Forelimb muscle (tissue), 1 donor: ENCODE measurements around the gene LARP4. TPM values are rescaled to one million over a fixed set of nuclear protein-coding genes. Genes with fewer than 3 reads are reported as not detected.

Source experiments
- DNase-seq: peaks from one replicate; pipeline ENCODE4 v3.0.0-alpha.2; 2013; ENCODE audit warnings: low read depth
- polyA plus RNA-seq: library from polyadenylated mRNA; unstranded; fragments of 120-200 nt; gene quantifications from one replicate; pipeline ENCODE4 v1.2.1, GENCODE V29; 2013; ENCODE audit not compliant: insufficient read length

Gene LARP4
- polyA plus RNA-seq, 1 donor: 26.3 TPM

DNA sequence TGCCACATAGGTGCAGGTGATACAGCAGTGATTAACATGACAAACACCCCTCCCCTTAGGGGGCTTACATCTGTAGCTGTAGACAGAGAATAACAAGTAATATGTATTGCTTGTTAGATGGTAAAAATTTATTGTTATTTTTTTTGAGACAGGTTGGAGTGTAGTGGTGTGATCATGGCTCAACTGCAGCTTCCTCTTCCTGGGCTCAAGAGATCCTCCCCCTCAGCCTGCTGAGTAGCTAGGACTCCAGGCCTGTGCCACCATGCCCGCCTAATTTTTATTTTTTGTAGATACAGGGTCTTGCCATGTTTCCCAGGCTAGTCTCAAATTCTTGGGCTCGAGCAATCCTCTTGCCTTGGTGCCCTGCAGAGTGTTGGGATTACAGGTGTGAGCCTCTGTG is 123.9 kb downstream of the LARP4 start:
- DNase-seq: no peak

DNA sequence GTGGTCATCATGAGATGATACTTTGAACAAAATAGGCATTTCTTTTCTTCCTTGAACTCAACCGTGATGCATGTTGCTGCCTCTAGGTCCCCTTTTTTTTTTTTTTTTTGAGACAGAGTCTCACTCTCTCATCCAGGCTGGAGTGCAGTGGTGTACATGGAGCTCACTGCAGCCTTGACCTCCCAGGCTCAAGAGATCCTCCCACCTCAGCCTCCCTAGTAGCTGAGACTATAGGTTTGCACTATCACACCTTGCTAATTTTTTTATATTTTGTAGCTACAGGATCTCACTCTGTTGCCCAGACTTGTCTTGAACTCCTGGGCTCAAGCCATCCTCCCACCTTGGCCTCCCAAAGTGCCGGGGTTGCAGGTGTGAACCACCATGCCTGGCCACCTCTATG is 124.7 kb downstream of the LARP4 start:
- DNase-seq: no peak

DNA sequence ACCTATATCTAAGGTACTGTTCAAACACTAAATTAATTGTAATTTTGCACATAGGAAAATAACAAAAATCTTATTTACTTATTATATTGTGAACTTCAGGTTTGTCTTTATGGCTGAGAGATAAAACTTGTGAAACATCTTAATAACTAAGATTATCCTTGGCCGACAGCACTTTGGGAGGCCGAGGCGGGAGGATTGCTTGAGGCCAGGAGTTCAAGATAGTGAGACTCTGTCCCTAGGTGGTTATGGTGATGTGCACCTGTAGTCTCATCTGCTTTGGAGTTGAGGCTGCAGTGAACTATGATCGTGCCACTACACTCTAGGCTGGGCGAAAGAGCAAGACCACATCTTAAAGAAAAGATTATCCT is 126.7 kb downstream of the LARP4 start:
- no peak for DNase-seq

DNA sequence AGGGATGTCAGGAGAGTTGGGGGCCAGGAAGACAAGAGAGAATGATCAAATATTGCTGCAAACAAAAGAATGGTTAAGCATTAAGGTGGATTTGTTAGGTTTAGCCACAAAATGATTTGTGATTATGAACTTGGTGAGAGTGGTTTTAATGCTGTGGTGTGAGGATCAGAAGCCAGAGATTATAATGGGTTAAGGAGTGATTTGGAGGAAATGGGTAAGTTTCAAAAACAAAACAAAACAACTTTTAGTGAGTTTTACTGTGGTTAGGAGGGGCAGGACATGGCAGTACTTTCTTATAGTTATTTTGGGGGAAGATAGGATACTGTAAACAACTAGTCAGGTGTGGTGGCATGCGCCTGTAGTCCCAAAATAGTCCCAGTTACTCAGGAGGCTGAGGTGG is 128.1 kb downstream of the LARP4 start:
- no peak for DNase-seq

DNA sequence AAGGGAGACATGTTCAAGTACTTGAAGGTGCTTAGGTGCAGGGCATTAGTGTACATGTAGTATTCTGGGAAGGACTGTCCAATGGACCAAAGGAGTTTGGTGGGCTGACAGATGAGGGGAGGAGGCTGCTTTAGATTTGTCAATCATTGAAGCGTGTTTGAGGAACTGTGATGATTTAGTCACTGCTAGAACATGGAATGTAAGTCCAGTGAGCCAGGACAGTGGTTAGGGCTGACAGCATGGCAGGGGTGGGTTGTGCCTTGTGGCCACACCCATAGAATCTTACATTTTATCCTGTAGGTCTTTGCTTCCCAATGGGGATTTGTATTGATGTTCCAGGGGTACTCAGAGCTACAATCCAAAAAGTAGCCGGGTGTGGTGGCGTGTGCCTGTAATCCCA is 128.7 kb downstream of the LARP4 start:
- DNase-seq: no peak

Other genes starting within 250 kb of the LARP4 start
- 48.7 TPM for gene CERS5, start 233.5 kb upstream of the LARP4 start, polyA plus RNA-seq
- 116 TPM for gene LIMA1, start 117.4 kb upstream of the LARP4 start, polyA plus RNA-seq
- 0.44 TPM for gene FAM186A, start 4.3 kb upstream of the LARP4 start, polyA plus RNA-seq
- gene DIP2B, start 104.1 kb downstream of the LARP4 start, polyA plus RNA-seq: 15.2 TPM